K562 (cell line): Measurements from ENCODE around the gene PIKFYVE. TPM values are rescaled to one million over a fixed set of nuclear protein-coding genes. Genes with fewer than 3 reads are reported as not detected.

Source experiments
- ATF3 ChIP-seq, 2 experiments: fragments of 450-650 bp in 1 of 2; sonication (generic) in 1 of 2; formaldehyde crosslinking in 1 of 2; IDR thresholded peaks in 1 of 2; conservative IDR thresholded peaks in 1 of 2; 2 replicates each; pipeline versions ENCODE4 v1.6.1 to v1.8.1; 2016 to 2023; ENCODE audit warnings: mild to moderate bottlenecking in 2 of 2, moderate library complexity in 2 of 2, inconsistent platforms in 1 of 2, missing genetic modification reagents in 1 of 2
- ATF7 ChIP-seq: fragments of 450-650 bp; IDR thresholded peaks from 2 replicates; pipeline ENCODE4 v1.7.1; 2014; ENCODE audit warnings: mild to moderate bottlenecking, moderate library complexity
- BHLHE40 ChIP-seq: IDR thresholded peaks from 2 replicates; pipeline ENCODE4 v1.6.1; 2011; ENCODE audit warnings: low read length, improper control_type of control experiment
- BRF2 ChIP-seq: IDR thresholded peaks from 3 replicates; pipeline ENCODE4 v1.6.1; 2011; ENCODE audit warnings: borderline replicate concordance, mild to moderate bottlenecking; ENCODE audit not compliant: insufficient read length, insufficient read depth
- C11orf30 ChIP-seq: fragments of 450-650 bp; IDR thresholded peaks from 2 replicates; pipeline ENCODE4 v1.6.1; 2016; ENCODE audit warnings: low read depth, mild to moderate bottlenecking
- CEBPG ChIP-seq, 3 experiments: fragments of 200-800 bp in 1 of 3; sonication (Bioruptor generic) in 1 of 3; sonication (generic) in 1 of 3; formaldehyde crosslinking in 1 of 3; IDR thresholded peaks in 2 of 3; conservative IDR thresholded peaks in 1 of 3; 2 replicates each; pipeline versions ENCODE4 v1.6.1 to v1.8.0; 2016 to 2022; ENCODE audit warnings: missing compliant biosample characterization in 2 of 3, missing genetic modification characterization in 2 of 3, mild to moderate bottlenecking in 1 of 3, missing genetic modification reagents in 1 of 3
- CTBP1 ChIP-seq: fragments of 450-650 bp; IDR thresholded peaks from 2 replicates; pipeline ENCODE4 v1.6.1; 2016; ENCODE audit warnings: borderline replicate concordance
- DACH1 ChIP-seq: fragments of 450-650 bp; IDR thresholded peaks from 2 replicates; pipeline ENCODE4 v1.6.1; 2018; ENCODE audit not compliant: partially characterized antibody
- EP300 ChIP-seq: IDR thresholded peaks from 2 replicates; pipeline ENCODE4 v1.6.1; 2012; ENCODE audit warnings: low read length, improper control_type of control experiment
- GTF2E2 ChIP-seq: fragments of 200-800 bp; sonication (Bioruptor generic); IDR thresholded peaks from 2 replicates; pipeline ENCODE4 v1.6.1; 2016; ENCODE audit warnings: missing genetic modification characterization, missing compliant biosample characterization
- KDM1A ChIP-seq, 2 experiments: fragments of 450-650 bp; IDR thresholded peaks; 2 replicates each; pipeline ENCODE4 v1.6.1; 2016; ENCODE audit warnings: mild to moderate bottlenecking in 2 of 2
- MAFG ChIP-seq: fragments of 450-650 bp; conservative IDR thresholded peaks from 2 replicates; pipeline ENCODE4 v1.6.1; 2016; ENCODE audit warnings: missing genetic modification characterization, missing compliant biosample characterization
- MEIS2 ChIP-seq: fragments of 450-650 bp; IDR thresholded peaks from 2 replicates; pipeline ENCODE4 v1.6.1; 2014; ENCODE audit warnings: mild to moderate bottlenecking; ENCODE audit not compliant: partially characterized antibody
- MYC ChIP-seq, 2 experiments: fragments of 250-450 bp in 1 of 2; sonication (Bioruptor Pico) in 1 of 2; IDR thresholded peaks; 2 replicates each; pipeline versions ENCODE4 v1.5.1 to v1.6.1; 2012 to 2021; ENCODE audit warnings: low read depth in 2 of 2, borderline replicate concordance in 1 of 2, improper control_type of control experiment in 1 of 2, low read length in 1 of 2, mild to moderate bottlenecking in 1 of 2, moderate library complexity in 1 of 2
- MYNN ChIP-seq, 2 experiments: sonication (generic); formaldehyde crosslinking in 1 of 2; IDR thresholded peaks; 2 replicates each; pipeline versions ENCODE4 v1.5.0 to v1.6.1; 2016 to 2020; ENCODE audit warnings: antibody characterized with exemption in 1 of 2, missing genetic modification reagents in 1 of 2
- NFE2 ChIP-seq: IDR thresholded peaks from 2 replicates; pipeline ENCODE4 v1.6.1; 2014; ENCODE audit warnings: antibody characterized with exemption, low read depth
- NFRKB ChIP-seq: fragments of 450-650 bp; IDR thresholded peaks from 2 replicates; pipeline ENCODE4 v1.6.1; 2016; ENCODE audit warnings: low read depth
- RCOR1 ChIP-seq, 2 experiments: IDR thresholded peaks; 2 replicates each; pipeline ENCODE4 v1.6.1; 2012; ENCODE audit warnings: low read depth in 2 of 2, low read length in 2 of 2, borderline replicate concordance in 1 of 2, improper control_type of control experiment in 1 of 2
- TAF1 ChIP-seq: IDR thresholded peaks from 2 replicates; pipeline ENCODE4 v1.6.1; 2011; ENCODE audit warnings: mild to moderate bottlenecking, low read length, moderate library complexity; ENCODE audit not compliant: insufficient read depth, control insufficient read depth, severe bottlenecking; ENCODE audit errors: extremely low read depth
- TRIM24 ChIP-seq, 2 experiments: fragments of 450-650 bp; IDR thresholded peaks; 2 replicates each; pipeline ENCODE4 v1.6.1; 2016
- ZSCAN32 ChIP-seq: fragments of 450-650 bp; formaldehyde crosslinking; IDR thresholded peaks from 2 replicates; pipeline ENCODE4 v1.4.0; 2020; ENCODE audit warnings: mild to moderate bottlenecking, moderate library complexity
- polyA plus RNA-seq, 8 experiments: library from polyadenylated mRNA; depleted of rRNA in 4 of 8; stranded (reverse) in 5 of 8; unstranded in 3 of 8; fragments of >200 nt; fragmentation: Nextera tagmentation in 2 of 8; fragmentation: Illumina TruSeq in 1 of 8; extraction: Ambion mirVana in 2 of 8; extraction: Trizol in 1 of 8; gene quantifications; 2 replicates each; pipeline versions ENCODE4 v1.2.1 to v1.2.3, GENCODE V29; 2011 to 2014; ENCODE audit warnings: inconsistent platforms in 1 of 8, missing spikeins in 1 of 8
- total RNA-seq, 7 experiments: library from RNA; depleted of rRNA in 6 of 7; stranded (reverse); fragments of >200 nt in 6 of 7; fragmentation: Illumina TruSeq in 2 of 7; extraction: Trizol in 2 of 7; gene quantifications; 2 replicates each; pipeline versions ENCODE4 v1.2.1 to v1.2.3, GENCODE V29; 2011 to 2021; ENCODE audit warnings: low replicate concordance in 1 of 7

The PIKFYVE gene
- total and polyA plus RNA-seq, 9 of the 15 experiments (the other 6 are each of a cell fraction or from before 2014, with no cell fraction given) = 3.6 to 25.6 (median 16.7) TPM

GRCh38 chr2:208252716-208253492 is 13.2 kb upstream of the PIKFYVE start (continued):
- TF ChIP-seq MAFG = peak; percentile 95
- TF ChIP-seq DACH1 = peak; percentile 60
- no peak for TF ChIP-seq BHLHE40
- peak; percentile 87 for TF ChIP-seq CEBPG (CRISPR knock-in tag; IDR thresholded peaks at IDR 0.05)
- TF ChIP-seq CEBPG (tag; conservative IDR thresholded peaks at IDR 0.05 in 1 of 2, IDR thresholded peaks at IDR 0.05 in 1 of 2) = peak; percentile 95 to 97
- TF ChIP-seq BRF2 = no peak
- TF ChIP-seq MEIS2 = peak; percentile 40
- 0 out of 4 replicates have a peak, but pooled peaks of 1 of the 2 experiments have one; percentile 16 for TF ChIP-seq KDM1A (IDR thresholded peaks at IDR 0.05)
- TF ChIP-seq EP300 = peak; percentile 63
- peak; percentile 87 for TF ChIP-seq ZSCAN32 (CRISPR knock-in tag)
- TF ChIP-seq GTF2E2 (tag) = no peak
- peak; percentile 53; the same call in 1 of the 2 replicates for TF ChIP-seq MYC (IDR thresholded peaks at IDR 0.05; ENCODE audit: low read depth, low read length)
- TF ChIP-seq MYC (CRISPR knock-in tag; IDR thresholded peaks at IDR 0.05; ENCODE audit: borderline replicate concordance, low read depth) = no peak
- peak; percentile 94 for TF ChIP-seq NFE2
- TF ChIP-seq NFRKB = peak; percentile 34; the same call in 1 of the 2 replicates
- TF ChIP-seq TAF1 = no peak
- TF ChIP-seq MYNN (IDR thresholded peaks at IDR 0.05) = no peak
- no peak for TF ChIP-seq MYNN (CRISPR knock-in tag; IDR thresholded peaks at IDR 0.05)
- peak; percentile 87 for TF ChIP-seq C11orf30
- peak; percentile 81 for TF ChIP-seq ATF7
- peak; percentile 97 for TF ChIP-seq ATF3 (IDR thresholded peaks at IDR 0.05)
- no peak for TF ChIP-seq ATF3 (CRISPR knock-in tag; conservative IDR thresholded peaks at IDR 0.05)
- no peak for TF ChIP-seq CTBP1
- TF ChIP-seq RCOR1 (IDR thresholded peaks at IDR 0.05; ENCODE audit: borderline replicate concordance in 1 of 2, low read depth in 2 of 2, low read length in 2 of 2) = 0 out of 4 replicates have a peak, but pooled peaks of 1 of the 2 experiments have one; percentile 11
- peak; percentile 48 to 51; a peak in 2 of 4 replicates for TF ChIP-seq TRIM24 (IDR thresholded peaks at IDR 0.05)
